Esophagus muscularis mucosa (tissue), 4 donors: ENCODE results near the gene OPA3. TPM values are rescaled to one million over a fixed set of nuclear protein-coding genes. Genes with fewer than 3 reads are reported as not detected.
A peak's percentile ranks its signal among the peaks of the same experiment; 100 is the strongest.

Experiments used
- DNase-seq: peaks from one replicate; pipeline ENCODE4 v3.0.0-alpha.2; 2017; ENCODE audit errors: extremely low spot score
- H3K27ac ChIP-seq, 4 donors: fragments of 200-600 bp; sonication (generic); replicated peaks in 1 of 4; 1 replicate in 3 of 4; 2 replicates in 1 of 4; pipeline ENCODE4 v1.5.1; 2016 to 2019; ENCODE audit warnings: mild to moderate bottlenecking in 1 of 4
- H3K27me3 ChIP-seq, 4 donors: fragments of 200-600 bp; sonication (generic); one replicate each; pipeline versions ENCODE4 v1.5.1 to v1.6.0; 2016 to 2019
- H3K36me3 ChIP-seq, 4 donors: fragments of 200-600 bp; sonication (generic); one replicate each; pipeline ENCODE4 v1.5.1; 2016 to 2019
- H3K4me1 ChIP-seq, 4 donors: fragments of 200-600 bp; sonication (generic); one replicate each; pipeline ENCODE4 v1.5.1; 2016 to 2019
- H3K4me3 ChIP-seq, 4 donors: fragments of 200-600 bp; sonication (generic); 1 replicate in 2 of 4; 2 replicates in 2 of 4; pipeline ENCODE4 v1.5.1; 2016 to 2019; ENCODE audit warnings: mild to moderate bottlenecking in 4 of 4, moderate library complexity in 1 of 4
- H3K9me3 ChIP-seq, 4 donors: fragments of 200-600 bp; sonication (generic); 1 replicate in 3 of 4; 2 replicates in 1 of 4; pipeline ENCODE4 v1.5.1; 2016 to 2019
- CTCF ChIP-seq, 3 experiments: fragments of 200-600 bp in 2 of 3; fragments of 450-650 bp in 1 of 3; sonication (generic) in 2 of 3; IDR thresholded peaks; one replicate each; pipeline ENCODE4 v1.5.1; 2017 to 2019; ENCODE audit warnings: antibody characterized with exemption in 3 of 3, mild to moderate bottlenecking in 2 of 3, moderate library complexity in 1 of 3
- EP300 ChIP-seq: sonication (generic); formaldehyde crosslinking; IDR thresholded peaks from one replicate; pipeline ENCODE4 v1.6.1; 2017; ENCODE audit warnings: antibody characterized with exemption
- POLR2A ChIP-seq: fragments of 450-650 bp; IDR thresholded peaks from one replicate; pipeline ENCODE4 v1.6.1; 2017; ENCODE audit warnings: antibody characterized with exemption, moderate library complexity, mild to moderate bottlenecking, low read depth
- POLR2AphosphoS5 ChIP-seq, 2 donors: sonication (generic); formaldehyde crosslinking; IDR thresholded peaks; one replicate each; pipeline ENCODE4 v1.6.1; 2017; ENCODE audit warnings: antibody characterized with exemption in 2 of 2
- WGBS: methylation state at CpG from one replicate; pipeline ENCODE4 v1.1.5; 2018; 5-methylcytosine and 5-hydroxymethylcytosine counted together
- intact Hi-C: fragments of 100-400 bp; cut with DNase I; formaldehyde crosslinking; loops from one replicate; pipeline ENCODE4 v1.15.1; 2023
- total RNA-seq, 4 donors: library from RNA; depleted of rRNA; stranded (reverse); fragments of >200 nt; gene quantifications; one replicate each; pipeline versions ENCODE4 v1.1.0 to v1.2.1, GENCODE V29; 2016

Gene OPA3
- total RNA-seq, 4 donors from 2014 or later = 6.2 to 20.0 (median 13.8) TPM

DNA sequence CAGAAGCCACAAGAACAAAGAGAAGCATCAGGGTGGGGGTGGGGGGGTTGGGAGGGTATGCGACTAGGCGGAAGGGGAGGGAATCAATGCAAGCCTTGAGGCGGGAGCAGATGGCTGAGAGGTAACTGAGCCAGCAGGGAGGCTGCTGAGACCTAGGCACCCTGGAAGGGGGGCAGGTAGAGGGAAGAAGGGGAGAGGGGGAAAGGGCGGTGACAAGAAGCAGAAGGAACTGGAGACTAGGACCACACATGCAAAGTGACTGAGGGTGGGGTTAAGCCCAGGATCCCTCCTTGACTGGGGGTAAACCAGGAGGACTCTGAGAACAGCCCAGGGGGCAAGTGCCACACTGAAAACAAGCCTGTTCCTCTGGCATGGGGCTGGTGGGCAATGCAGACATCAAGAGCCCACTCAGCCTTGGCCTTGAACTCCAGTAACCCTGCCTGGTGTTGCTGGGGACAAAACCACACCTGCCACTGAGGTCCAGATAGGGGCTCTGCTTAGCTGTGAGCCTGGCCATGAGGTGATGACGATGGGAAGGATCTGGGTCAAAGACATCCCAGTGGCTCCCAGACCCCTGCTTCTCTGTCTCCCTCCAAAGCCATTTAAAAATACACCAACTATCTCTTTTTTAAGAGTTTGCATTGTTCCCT is 20.3 kb downstream of the OPA3 start:
- TF ChIP-seq EP300 = no peak
- TF ChIP-seq POLR2A = no peak
- TF ChIP-seq POLR2AphosphoS5 (IDR thresholded peaks at IDR 0.05) = no peak
- TF ChIP-seq CTCF (IDR thresholded peaks at IDR 0.05) = no peak
- Histone ChIP-seq H3K27ac (no peak overlapping the region), H3K4me1 (peaks cover 2 to 26% (median 7%) of the 10 kb centered on the region in 4 donors), H3K36me3 (peaks cover 0 to 8% (median 0%) of the 10 kb centered on the region in 4 donors), H3K9me3 (no peaks in the 10 kb centered on the region), H3K4me3 (no peak overlapping the region), H3K27me3 (no peaks in the 10 kb centered on the region)
- no peak for DNase-seq
- WGBS = 70% methylated on average over 5 of the region's 5 CpGs
- intact Hi-C loops = no loop called here

DNA sequence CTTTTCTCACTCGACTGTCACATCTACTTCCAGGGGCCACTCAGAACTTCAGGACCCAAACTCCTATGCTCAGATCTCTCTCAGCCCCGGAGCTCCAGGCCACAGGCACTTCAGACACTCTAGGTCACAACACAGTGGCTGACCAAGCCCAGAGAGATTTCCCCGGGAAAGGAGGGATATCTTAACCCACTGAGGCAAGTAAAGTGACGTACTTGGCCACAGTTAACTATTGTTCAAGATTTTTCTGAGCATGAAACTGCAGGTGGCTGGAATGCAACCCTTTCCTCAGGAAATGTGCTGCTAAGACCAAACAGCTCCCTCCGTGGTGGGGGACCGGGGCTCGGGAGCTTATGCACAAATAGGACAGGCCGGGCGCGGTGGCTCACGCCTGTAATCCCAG is 23.9 kb downstream of the OPA3 start:
- Histone ChIP-seq H3K27me3 (no peaks in the 10 kb centered on the region), H3K27ac (no peak overlapping the region), H3K4me3 (no peak overlapping the region), H3K4me1 (peaks cover 0 to 12% (median 9%) of the 10 kb centered on the region in 4 donors), H3K9me3 (no peaks in the 10 kb centered on the region), H3K36me3 (peaks cover 0 to 5% (median 0%) of the 10 kb centered on the region in 4 donors)
- TF ChIP-seq POLR2AphosphoS5 (IDR thresholded peaks at IDR 0.05) (no peak), CTCF (IDR thresholded peaks at IDR 0.05) (no peak), EP300 (no peak), POLR2A (no peak)
- 71% methylated on average over 11 of the region's 11 CpGs for WGBS
- intact Hi-C loops = no loop called here
- no peak for DNase-seq

DNA sequence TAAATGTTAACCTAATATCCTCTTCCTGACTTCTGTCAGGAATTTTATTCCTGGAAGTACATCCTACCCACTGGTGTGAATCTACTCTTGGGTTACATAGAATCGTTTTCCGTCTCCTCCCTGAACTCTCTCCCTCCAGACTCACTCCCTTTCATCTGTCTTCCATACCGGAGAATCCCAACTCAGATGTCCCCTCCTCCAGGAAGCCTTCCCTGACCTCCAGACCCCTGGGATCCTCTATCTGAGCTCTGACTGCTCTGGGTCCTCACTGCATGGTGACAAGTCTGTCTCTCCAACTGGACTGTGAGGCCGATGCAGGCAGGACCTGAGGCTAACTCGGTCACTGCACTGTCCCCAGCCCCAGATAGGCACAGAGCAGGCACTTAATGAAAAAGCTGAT is 24.6 kb downstream of the OPA3 start:
- no peak overlapping the region for H3K4me3 ChIP-seq
- H3K9me3 ChIP-seq = no peaks in the 10 kb centered on the region
- no peaks in the 10 kb centered on the region for H3K27me3 ChIP-seq
- DNase-seq = no peak
- TF ChIP-seq POLR2AphosphoS5 (IDR thresholded peaks at IDR 0.05) (no peak), POLR2A (no peak), CTCF (IDR thresholded peaks at IDR 0.05) (no peak), EP300 (no peak)
- WGBS = 88% methylated on average over 5 of the region's 5 CpGs
- H3K27ac ChIP-seq = no peak overlapping the region
- intact Hi-C loops = no loop called here
- H3K36me3 ChIP-seq = peaks cover 0 to 5% (median 0%) of the 10 kb centered on the region in 4 donors
- peaks cover 0 to 12% (median 9%) of the 10 kb centered on the region in 4 donors for H3K4me1 ChIP-seq

DNA sequence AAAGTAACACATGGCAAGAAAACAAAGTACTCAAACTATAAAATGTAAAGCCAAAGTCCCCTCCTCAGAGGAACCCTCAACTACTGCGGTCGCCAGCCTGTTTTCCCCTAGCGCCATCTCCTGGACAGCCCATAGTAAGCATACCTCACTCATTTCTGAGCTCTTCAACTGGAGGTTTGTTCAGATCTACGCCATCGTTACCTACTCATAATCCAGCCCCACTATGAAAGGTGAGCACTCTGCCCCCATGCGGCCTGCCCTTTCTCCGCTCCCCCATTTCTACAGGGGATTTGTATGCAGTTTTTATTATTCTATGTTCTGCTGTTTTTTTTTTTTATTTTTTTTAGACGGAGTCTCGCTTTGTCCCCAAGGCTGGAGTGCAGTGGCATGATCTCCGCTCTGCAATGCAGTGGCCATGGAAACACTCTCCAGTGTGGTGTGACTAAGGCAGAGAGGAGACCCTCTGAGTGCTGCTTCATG is 26.2 kb downstream of the OPA3 start:
- WGBS = 45% methylated on average over 10 of the region's 10 CpGs
- Histone ChIP-seq H3K4me3 (no peak overlapping the region), H3K36me3 (peaks cover 0 to 11% (median 7%) of the 10 kb centered on the region in 4 donors), H3K27me3 (no peaks in the 10 kb centered on the region), H3K27ac (no peak overlapping the region), H3K4me1 (peaks cover 0 to 12% (median 9%) of the 10 kb centered on the region in 4 donors), H3K9me3 (no peaks in the 10 kb centered on the region)
- DNase-seq = no peak
- intact Hi-C loops = no loop called here
- TF ChIP-seq POLR2A (no peak), EP300 (no peak), POLR2AphosphoS5 (IDR thresholded peaks at IDR 0.05) (no peak), CTCF (IDR thresholded peaks at IDR 0.05) (peak; percentile 44 to 58 (median 50))
